ENCODE measurements around the gene REPS1. TPM values are rescaled to one million over a fixed set of nuclear protein-coding genes. Genes with fewer than 3 reads are reported as not detected.

REPS1 gene
- polyA plus RNA-seq, 3 donors from 2014 or later = 14.3 to 25.6 (median 18.2) TPM

GRCh38 chr6:138914701-138915100, 73.4 kb downstream of the REPS1 start:
- Mint-ChIP-seq H3K27ac (peak overlapping the region in 1 of 6 donors; percentile 18), H3K27me3 (ENCODE audit: low read depth in 3 of 3) (no peaks in the 10 kb centered on the region), H3K36me3 (peaks cover 22 to 48% (median 33%) of the 10 kb centered on the region in 3 donors), H3K4me3 (no peak overlapping the region), H3K9me3 (no peaks in the 10 kb centered on the region), H3K4me1 (no peaks in the 10 kb centered on the region)
- no peak for DNase-seq

- H3K4me3 Mint-ChIP-seq = no peak overlapping the region
- H3K27me3 Mint-ChIP-seq (ENCODE audit: low read depth in 3 of 3) = no peaks in the 10 kb centered on the region
- H3K36me3 Mint-ChIP-seq = peaks cover 26 to 56% (median 41%) of the 10 kb centered on the region in 3 donors
- H3K9me3 Mint-ChIP-seq = no peaks in the 10 kb centered on the region
- peak overlapping the region in 2 of 6 donors; percentile 19 to 37 for H3K27ac Mint-ChIP-seq
- H3K4me1 Mint-ChIP-seq = no peaks in the 10 kb centered on the region
- DNase-seq = no peak
Measured at GRCh38 chr6:138912308-138912707, 75.7 kb downstream of the REPS1 start.

- Mint-ChIP-seq H3K4me3 (no peak overlapping the region), H3K4me1 (no peaks in the 10 kb centered on the region), H3K36me3 (peaks cover 31 to 66% (median 55%) of the 10 kb centered on the region in 3 donors), H3K27ac (peak overlapping the region in 1 of 6 donors; percentile 57), H3K27me3 (ENCODE audit: low read depth in 3 of 3) (no peaks in the 10 kb centered on the region), H3K9me3 (no peaks in the 10 kb centered on the region)
- DNase-seq = no peak
Measured at GRCh38 chr6:138909975-138910374, 78.1 kb downstream of the REPS1 start.

GRCh38 chr6:138909511-138909910, 78.5 kb downstream of the REPS1 start:
- Mint-ChIP-seq H3K4me1 (no peaks in the 10 kb centered on the region), H3K27ac (peak overlapping the region in 1 of 6 donors; percentile 57), H3K9me3 (no peaks in the 10 kb centered on the region), H3K27me3 (ENCODE audit: low read depth in 3 of 3) (no peaks in the 10 kb centered on the region), H3K36me3 (peaks cover 32 to 67% (median 56%) of the 10 kb centered on the region in 3 donors), H3K4me3 (no peak overlapping the region)
- DNase-seq = no peak

GRCh38 chr6:138907167-138907566, 80.9 kb downstream of the REPS1 start:
- Mint-ChIP-seq H3K4me1 (no peaks in the 10 kb centered on the region), H3K36me3 (peaks cover 32 to 56% (median 45%) of the 10 kb centered on the region in 3 donors), H3K4me3 (no peak overlapping the region), H3K27me3 (ENCODE audit: low read depth in 3 of 3) (no peaks in the 10 kb centered on the region), H3K27ac (peak overlapping the region in 1 of 6 donors; percentile 51), H3K9me3 (no peaks in the 10 kb centered on the region)
- no peak for DNase-seq

- no peak for DNase-seq
- no peak overlapping the region for H3K4me3 Mint-ChIP-seq
- H3K36me3 Mint-ChIP-seq = peaks cover 8 to 27% (median 18%) of the 10 kb centered on the region in 3 donors
- H3K27me3 Mint-ChIP-seq (ENCODE audit: low read depth in 3 of 3) = peaks cover 0 to 2% (median 1%) of the 10 kb centered on the region in 3 donors
- H3K9me3 Mint-ChIP-seq = no peaks in the 10 kb centered on the region
- H3K4me1 Mint-ChIP-seq = no peaks in the 10 kb centered on the region
- no peak overlapping the region for H3K27ac Mint-ChIP-seq
Measured at GRCh38 chr6:138897031-138897430, 91.0 kb downstream of the REPS1 start.

GRCh38 chr6:138896104-138896756, 91.8 kb downstream of the REPS1 start:
- H3K9me3 Mint-ChIP-seq = no peaks in the 10 kb centered on the region
- H3K4me1 Mint-ChIP-seq = no peaks in the 10 kb centered on the region
- H3K27me3 Mint-ChIP-seq (ENCODE audit: low read depth in 3 of 3) = peaks cover 0 to 2% (median 1%) of the 10 kb centered on the region in 3 donors
- DNase-seq = no peak
- H3K27ac Mint-ChIP-seq = no peak overlapping the region
- H3K36me3 Mint-ChIP-seq = peaks cover 8 to 23% (median 18%) of the 10 kb centered on the region in 3 donors
- H3K4me3 Mint-ChIP-seq = no peak overlapping the region

GRCh38 chr6:138891255-138891986, 96.6 kb downstream of the REPS1 start:
- H3K9me3 Mint-ChIP-seq = no peaks in the 10 kb centered on the region
- no peaks in the 10 kb centered on the region for H3K36me3 Mint-ChIP-seq
- peaks cover 0 to 3% (median 2%) of the 10 kb centered on the region in 3 donors for H3K27me3 Mint-ChIP-seq (ENCODE audit: low read depth in 3 of 3)
- no peak overlapping the region for H3K4me3 Mint-ChIP-seq
- no peak overlapping the region for H3K27ac Mint-ChIP-seq
- H3K4me1 Mint-ChIP-seq = no peaks in the 10 kb centered on the region
- no peak for DNase-seq

GRCh38 chr6:138885156-138885819, 102.8 kb downstream of the REPS1 start:
- peaks cover 0 to 3% (median 2%) of the 10 kb centered on the region in 3 donors for H3K27me3 Mint-ChIP-seq (ENCODE audit: low read depth in 3 of 3)
- no peak overlapping the region for H3K4me3 Mint-ChIP-seq
- no peak for DNase-seq
- H3K27ac Mint-ChIP-seq = no peak overlapping the region
- no peaks in the 10 kb centered on the region for H3K9me3 Mint-ChIP-seq
- H3K4me1 Mint-ChIP-seq = no peaks in the 10 kb centered on the region
- H3K36me3 Mint-ChIP-seq = no peaks in the 10 kb centered on the region

GRCh38 chr6:138882369-138883017, 105.6 kb downstream of the REPS1 start:
- no peaks in the 10 kb centered on the region for H3K4me1 Mint-ChIP-seq
- no peaks in the 10 kb centered on the region for H3K36me3 Mint-ChIP-seq
- DNase-seq = no peak
- H3K27ac Mint-ChIP-seq = no peak overlapping the region
- no peaks in the 10 kb centered on the region for H3K9me3 Mint-ChIP-seq
- H3K27me3 Mint-ChIP-seq (ENCODE audit: low read depth in 3 of 3) = no peaks in the 10 kb centered on the region
- H3K4me3 Mint-ChIP-seq = no peak overlapping the region

GRCh38 chr6:138873191-138873590, 114.9 kb downstream of the REPS1 start:
- Mint-ChIP-seq H3K27me3 (ENCODE audit: low read depth in 3 of 3) (peaks cover 0 to 10% (median 2%) of the 10 kb centered on the region in 3 donors), H3K4me1 (no peaks in the 10 kb centered on the region), H3K27ac (no peak overlapping the region), H3K36me3 (no peaks in the 10 kb centered on the region), H3K9me3 (no peaks in the 10 kb centered on the region), H3K4me3 (no peak overlapping the region)
- no peak for DNase-seq

GRCh38 chr6:138869398-138869797, 118.7 kb downstream of the REPS1 start:
- DNase-seq = no peak
- H3K4me3 Mint-ChIP-seq = no peak overlapping the region
- no peaks in the 10 kb centered on the region for H3K4me1 Mint-ChIP-seq
- H3K27me3 Mint-ChIP-seq (ENCODE audit: low read depth in 3 of 3) = peaks cover 0 to 9% (median 2%) of the 10 kb centered on the region in 3 donors
- no peaks in the 10 kb centered on the region for H3K9me3 Mint-ChIP-seq
- no peak overlapping the region for H3K27ac Mint-ChIP-seq
- H3K36me3 Mint-ChIP-seq = no peaks in the 10 kb centered on the region

GRCh38 chr6:138868181-138868580, 119.9 kb downstream of the REPS1 start:
- no peaks in the 10 kb centered on the region for H3K9me3 Mint-ChIP-seq
- DNase-seq = no peak
- no peaks in the 10 kb centered on the region for H3K36me3 Mint-ChIP-seq
- H3K4me1 Mint-ChIP-seq = no peaks in the 10 kb centered on the region
- H3K4me3 Mint-ChIP-seq = no peak overlapping the region
- H3K27me3 Mint-ChIP-seq (ENCODE audit: low read depth in 3 of 3) = peaks cover 0 to 9% (median 3%) of the 10 kb centered on the region in 3 donors
- no peak overlapping the region for H3K27ac Mint-ChIP-seq
